GM23338 (cell line): Measurements from ENCODE around the gene KLHL12. TPM values are rescaled to one million over a fixed set of nuclear protein-coding genes. Genes with fewer than 3 reads are reported as not detected.

Source experiments
- ATAC-seq: fragments of 200-7000 bp; cut with Tn5 transposase; 3 replicates; pipeline ENCODE4 v1.9.1; 2020
- DNase-seq: peaks from one replicate; pipeline ENCODE4 v3.0.0-alpha.2; 2015; ENCODE audit warnings: low spot score
- H2AFZ ChIP-seq: fragments of 200-600 bp; sonication (generic); 2 replicates; pipeline ENCODE4 v1.8.0; 2016; ENCODE audit warnings: antibody characterized with exemption, mild to moderate bottlenecking, moderate library complexity
- H3F3A ChIP-seq: fragments of 200-600 bp; sonication (generic); replicated peaks from 2 replicates; pipeline ENCODE4 v1.8.0; 2017; ENCODE audit warnings: antibody characterized with exemption, mixed run types, low read depth
- H3K27ac ChIP-seq: fragments of 200-600 bp; sonication (generic); 2 replicates; pipeline ENCODE4 v1.6.1; 2016; ENCODE audit warnings: low read depth
- H3K27me3 ChIP-seq: fragments of 200-600 bp; sonication (generic); 2 replicates; pipeline ENCODE4 v1.8.0; 2016; ENCODE audit warnings: mild to moderate bottlenecking, mixed run types, moderate library complexity; ENCODE audit not compliant: insufficient read depth
- H3K36me3 ChIP-seq: fragments of 200-600 bp; sonication (generic); 2 replicates; pipeline ENCODE4 v1.8.0; 2016; ENCODE audit warnings: mild to moderate bottlenecking; ENCODE audit not compliant: insufficient read depth
- H3K4me1 ChIP-seq: fragments of 200-600 bp; sonication (generic); 2 replicates; pipeline ENCODE4 v1.8.0; 2016; ENCODE audit warnings: mild to moderate bottlenecking, moderate library complexity; ENCODE audit not compliant: insufficient read depth
- H3K4me2 ChIP-seq: fragments of 200-600 bp; sonication (generic); 2 replicates; pipeline ENCODE4 v1.7.1; 2017; ENCODE audit warnings: mixed run types
- H3K4me3 ChIP-seq: fragments of 200-600 bp; sonication (generic); 2 replicates; pipeline ENCODE4 v1.6.1; 2016; ENCODE audit warnings: mixed run types
- H3K79me2 ChIP-seq: fragments of 200-600 bp; sonication (generic); replicated peaks from 2 replicates; pipeline ENCODE4 v1.8.0; 2017; ENCODE audit warnings: mild to moderate bottlenecking; ENCODE audit not compliant: insufficient read depth
- H3K9me2 ChIP-seq: fragments of 200-600 bp; sonication (generic); 2 replicates; pipeline ENCODE4 v1.8.0; 2017; ENCODE audit not compliant: insufficient read depth
- H4K20me1 ChIP-seq: fragments of 200-600 bp; sonication (generic); replicated peaks from 2 replicates; pipeline ENCODE4 v1.8.0; 2017; ENCODE audit warnings: mild to moderate bottlenecking; ENCODE audit not compliant: insufficient read depth
- H3K27ac Mint-ChIP-seq: 2 replicates; pipeline ENCODE4 v1.8.0; 2020; ENCODE audit warnings: inconsistent platforms, mild to moderate bottlenecking, moderate library complexity, mixed read lengths
- H3K27me3 Mint-ChIP-seq: 3 replicates; pipeline ENCODE4 v1.8.0; 2022; ENCODE audit warnings: low read depth, mild to moderate bottlenecking, moderate library complexity, mixed read lengths, inconsistent platforms; ENCODE audit not compliant: insufficient read depth, poor library complexity
- H3K36me3 Mint-ChIP-seq: 3 replicates; pipeline ENCODE4 v1.8.0; 2021; ENCODE audit warnings: low read depth, mild to moderate bottlenecking, inconsistent platforms, moderate library complexity, mixed read lengths
- H3K4me1 Mint-ChIP-seq: 3 replicates; pipeline ENCODE4 v1.8.0; 2020; ENCODE audit warnings: mild to moderate bottlenecking, inconsistent platforms, mixed read lengths
- H3K4me3 Mint-ChIP-seq: 3 replicates; pipeline ENCODE4 v1.8.0; 2021; ENCODE audit warnings: moderate library complexity, mild to moderate bottlenecking, inconsistent platforms, mixed read lengths
- H3K9me3 Mint-ChIP-seq: 3 replicates; pipeline ENCODE4 v1.8.0; 2020; ENCODE audit warnings: moderate library complexity, mild to moderate bottlenecking, inconsistent platforms, mixed read lengths
- CTCF ChIP-seq, 2 experiments: fragments of 200-600 bp in 1 of 2; sonication (generic) in 1 of 2; conservative IDR thresholded peaks; 2 replicates each; pipeline versions ENCODE4 v1.5.1 to v1.6.1; 2016 to 2017; ENCODE audit warnings: antibody characterized with exemption in 2 of 2, low read depth in 2 of 2, mild to moderate bottlenecking in 2 of 2, moderate library complexity in 1 of 2
- ETS1 ChIP-seq: IDR thresholded peaks from 2 replicates; pipeline ENCODE4 v1.6.1; 2016; ENCODE audit warnings: antibody characterized with exemption
- EZH2 ChIP-seq: fragments of 200-600 bp; sonication (generic); IDR thresholded peaks from one replicate; pipeline ENCODE4 v1.8.0; 2017; ENCODE audit warnings: antibody characterized with exemption, mild to moderate bottlenecking, low read depth; ENCODE audit not compliant: unreplicated experiment
- EZH2phosphoT487 ChIP-seq: fragments of 200-600 bp; sonication (generic); IDR thresholded peaks from one replicate; pipeline ENCODE4 v1.8.1; 2018; ENCODE audit warnings: antibody characterized with exemption; ENCODE audit not compliant: unreplicated experiment
- JUNB ChIP-seq: IDR thresholded peaks from one replicate; pipeline ENCODE4 v1.6.1; 2016; ENCODE audit warnings: antibody characterized with exemption; ENCODE audit not compliant: unreplicated experiment
- NANOG ChIP-seq: IDR thresholded peaks from 2 replicates; pipeline ENCODE4 v1.6.1; 2016; ENCODE audit warnings: antibody characterized with exemption, borderline replicate concordance
- POLR2AphosphoS5 ChIP-seq: IDR thresholded peaks from 2 replicates; pipeline ENCODE4 v1.6.1; 2016; ENCODE audit warnings: antibody characterized with exemption, low read depth
- REST ChIP-seq: IDR thresholded peaks from one replicate; pipeline ENCODE4 v1.6.1; 2018; ENCODE audit warnings: antibody characterized with exemption; ENCODE audit not compliant: unreplicated experiment
- STAT1 ChIP-seq: IDR thresholded peaks from one replicate; pipeline ENCODE4 v1.6.1; 2016; ENCODE audit warnings: antibody characterized with exemption; ENCODE audit not compliant: unreplicated experiment
- ZNF114 ChIP-seq: fragments of 250-450 bp; sonication (Bioruptor Pico); IDR thresholded peaks from 2 replicates; pipeline ENCODE4 v1.5.0; 2020; ENCODE audit warnings: mild to moderate bottlenecking, moderate library complexity
- polyA plus RNA-seq: library from polyadenylated mRNA; unstranded; fragments of >200 nt; fragmentation: Nextera tagmentation; extraction: Ambion mirVana; gene quantifications from 2 replicates; pipeline ENCODE4 v1.2.1, GENCODE V29; 2016
- total RNA-seq: library from RNA; depleted of rRNA; stranded (reverse); fragments of >200 nt; shearing (Covaris generic); gene quantifications from 2 replicates; pipeline ENCODE4 v1.2.3, GENCODE V29; 2014

KLHL12 gene
- total and polyA plus RNA-seq, 2 experiments from 2014 or later, result 14.6 to 27.5 TPM

DNA sequence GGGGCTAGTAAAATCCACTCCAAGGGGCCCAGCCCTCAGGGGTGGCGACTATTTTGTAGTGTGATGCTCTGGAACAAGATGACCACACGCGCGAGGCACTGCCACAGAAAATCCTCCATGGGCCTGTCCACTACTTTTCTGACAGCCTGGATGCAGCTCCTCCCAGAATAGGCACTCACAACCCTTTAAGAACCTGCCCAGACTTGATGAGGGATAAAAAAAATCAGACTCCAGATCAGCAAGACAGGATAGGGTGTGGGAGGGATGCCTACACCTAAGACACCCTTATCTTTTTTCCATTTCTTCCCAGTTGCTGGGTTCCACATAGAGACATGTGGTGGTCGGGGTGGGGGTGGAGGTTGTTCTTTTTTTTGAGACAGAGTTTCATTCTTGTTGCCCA lies 82.8 kb downstream of the KLHL12 start:
- H3F3A ChIP-seq, result 0 out of 2 replicates have a peak, but pooled peaks cover 4% of the 10 kb centered on the region
- H3K36me3 ChIP-seq, result no peaks in the 10 kb centered on the region
- DNase-seq (no peak), ATAC-seq (no peak)
- H4K20me1 ChIP-seq, result no peaks in the 10 kb centered on the region
- H3K4me1 ChIP-seq, result peaks cover 8% of the 10 kb centered on the region
- no peaks in the 10 kb centered on the region for H3K9me2 ChIP-seq
- H3K4me3 Mint-ChIP-seq, result no peak overlapping the region
- no peak overlapping the region for H3K27ac Mint-ChIP-seq
- no peak overlapping the region for H3K4me2 ChIP-seq
- no peaks in the 10 kb centered on the region; the same call in 2 of the 3 replicates for H3K36me3 Mint-ChIP-seq
- H3K27me3 Mint-ChIP-seq, result peaks cover 9% of the 10 kb centered on the region
- H3K9me3 Mint-ChIP-seq, result no peaks in the 10 kb centered on the region
- H3K4me3 ChIP-seq, result no peak overlapping the region
- H2AFZ ChIP-seq, result no peak overlapping the region
- H3K79me2 ChIP-seq, result no peaks in the 10 kb centered on the region
- no peaks in the 10 kb centered on the region for H3K27me3 ChIP-seq
- H3K27ac ChIP-seq, result no peak overlapping the region
- H3K4me1 Mint-ChIP-seq, result peaks cover 8% of the 10 kb centered on the region
- TF ChIP-seq EZH2 (no peak), ETS1 (no peak)

GRCh38 chr1:202843081-202843480 lies 84.0 kb downstream of the KLHL12 start:
- peaks cover 9% of the 10 kb centered on the region for H3K27me3 Mint-ChIP-seq
- no peaks in the 10 kb centered on the region for H4K20me1 ChIP-seq
- no peak overlapping the region for H3K27ac ChIP-seq
- H3K4me1 ChIP-seq, result peaks cover 8% of the 10 kb centered on the region
- H3K4me1 Mint-ChIP-seq, result peaks cover 8% of the 10 kb centered on the region
- no peaks in the 10 kb centered on the region for H3K79me2 ChIP-seq
- H3K4me3 Mint-ChIP-seq, result no peak overlapping the region
- no peaks in the 10 kb centered on the region for H3K36me3 Mint-ChIP-seq
- no peak overlapping the region for H3K4me2 ChIP-seq
- H3K27ac Mint-ChIP-seq, result no peak overlapping the region
- H3K27me3 ChIP-seq, result no peaks in the 10 kb centered on the region
- no peak overlapping the region for H3K4me3 ChIP-seq
- ATAC-seq (no peak), DNase-seq (no peak)
- no peaks in the 10 kb centered on the region for H3K36me3 ChIP-seq
- H3K9me3 Mint-ChIP-seq, result no peaks in the 10 kb centered on the region
- no peaks in the 10 kb centered on the region for H3K9me2 ChIP-seq
- no peak overlapping the region for H2AFZ ChIP-seq
- 0 out of 2 replicates have a peak, but pooled peaks cover 4% of the 10 kb centered on the region for H3F3A ChIP-seq
- no peak for TF ChIP-seq CTCF (conservative IDR thresholded peaks at IDR 0.05; ENCODE audit: low read depth in 2 of 2)
- no peak for TF ChIP-seq NANOG
- no peak for TF ChIP-seq ZNF114
- TF ChIP-seq JUNB, result no peak
- TF ChIP-seq POLR2AphosphoS5, result no peak
- no peak for TF ChIP-seq EZH2phosphoT487
- no peak for TF ChIP-seq EZH2
- no peak for TF ChIP-seq ETS1
- TF ChIP-seq STAT1, result no peak
- TF ChIP-seq REST, result no peak
